B cell (primary cell): ENCODE results near the gene RPS24. TPM values are rescaled to one million over a fixed set of nuclear protein-coding genes. Genes with fewer than 3 reads are reported as not detected.

Experiments used
- ATAC-seq: fragments of 200-7000 bp; cut with Tn5 transposase; one replicate; pipeline ENCODE4 v1.10.0; 2021; ENCODE audit warnings: low read depth, mild to moderate bottlenecking, moderate number of reproducible peaks, moderate library complexity
- CTCF ChIA-PET: fragments of 350-600 bp; sonication (Branson Sonifier 250); formaldehyde crosslinking; loops from one replicate; lab custom pipeline; 2021; ENCODE audit warnings: antibody characterized with exemption, inconsistent platforms; lab: Charles Lee
- POLR2A ChIA-PET: fragments of 350-600 bp; sonication (Branson Sonifier 250); formaldehyde crosslinking; loops from one replicate; lab custom pipeline; 2021; ENCODE audit warnings: antibody characterized with exemption; lab: Charles Lee
- DNase-seq: peaks from one replicate; pipeline ENCODE4 v3.0.0; 2013
- H2AFZ ChIP-seq: 2 replicates; pipeline ENCODE4 v1.6.1; 2012; ENCODE audit warnings: mild to moderate bottlenecking, low read depth, low read length; ENCODE audit not compliant: insufficient read depth, poor library complexity, severe bottlenecking
- H3K27ac ChIP-seq, 2 donors: 1 replicate in 1 of 2; 2 replicates in 1 of 2; pipeline ENCODE4 v1.5.1; 2012 to 2013; ENCODE audit warnings: low read length in 2 of 2, mild to moderate bottlenecking in 2 of 2, moderate library complexity in 1 of 2
- H3K27me3 ChIP-seq, 4 experiments: fragments of 200-600 bp in 1 of 4; sonication (generic) in 1 of 4; replicated peaks in 1 of 4; 1 replicate in 2 of 4; 2 replicates in 2 of 4; pipeline versions ENCODE4 v1.6.1 to v1.7.0; 2013 to 2016; ENCODE audit warnings: low read length in 3 of 4, mild to moderate bottlenecking in 2 of 4, mixed read lengths in 1 of 4, moderate library complexity in 1 of 4; ENCODE audit not compliant: insufficient read depth in 4 of 4, control insufficient read depth in 3 of 4; ENCODE audit errors: control extremely low read depth in 1 of 4
- H3K36me3 ChIP-seq, 2 experiments: replicated peaks in 1 of 2; 1 replicate in 1 of 2; 2 replicates in 1 of 2; pipeline versions ENCODE4 v1.6.1 to v1.7.1; 2013; ENCODE audit warnings: low read length in 1 of 2; ENCODE audit not compliant: insufficient read depth in 2 of 2, control insufficient read depth in 1 of 2; ENCODE audit errors: control extremely low read depth in 1 of 2, extremely low read depth in 1 of 2
- H3K4me1 ChIP-seq, 2 donors: fragments of 200-600 bp in 1 of 2; sonication (generic) in 1 of 2; 1 replicate in 1 of 2; 2 replicates in 1 of 2; pipeline versions ENCODE4 v1.5.1 to v1.6.1; 2013 to 2017; ENCODE audit warnings: low read length in 2 of 2; ENCODE audit not compliant: control insufficient read depth in 2 of 2, insufficient read depth in 2 of 2
- H3K4me2 ChIP-seq: replicated peaks from 2 replicates; pipeline ENCODE3; 2012; ENCODE audit warnings: mild to moderate bottlenecking, low read depth, low read length; ENCODE audit not compliant: poor library complexity, severe bottlenecking
- H3K4me3 ChIP-seq, 5 experiments: fragments of 200-600 bp in 1 of 5; sonication (generic) in 1 of 5; 1 replicate in 3 of 5; 2 replicates in 2 of 5; pipeline versions ENCODE4 v1.5.1 to v1.7.0; 2011 to 2016; ENCODE audit warnings: low read length in 4 of 5, mild to moderate bottlenecking in 4 of 5, low read depth in 2 of 5, control low read depth in 1 of 5, moderate library complexity in 1 of 5; ENCODE audit not compliant: insufficient read depth in 1 of 5; ENCODE audit errors: control extremely low read depth in 1 of 5, extremely low read depth in 1 of 5
- H3K79me2 ChIP-seq: fragments of 200-600 bp; sonication (generic); one replicate; pipeline ENCODE4 v1.6.0; 2016; ENCODE audit warnings: low read length; ENCODE audit not compliant: control insufficient read depth, insufficient read depth
- H3K9ac ChIP-seq: fragments of 200-600 bp; sonication (generic); 2 replicates; pipeline ENCODE4 v1.6.1; 2017; ENCODE audit warnings: mild to moderate bottlenecking, low read length, moderate library complexity
- H3K9me3 ChIP-seq, 3 donors: one replicate each; pipeline versions ENCODE4 v1.6.1 to v1.7.1; 2013; ENCODE audit warnings: low read length in 2 of 3; ENCODE audit not compliant: control insufficient read depth in 2 of 3, insufficient read depth in 1 of 3; ENCODE audit errors: control extremely low read depth in 1 of 3
- H4K20me1 ChIP-seq: 2 replicates; pipeline ENCODE4 v1.6.0; 2012; ENCODE audit warnings: mild to moderate bottlenecking, low read length; ENCODE audit not compliant: insufficient read depth, control insufficient read depth, poor library complexity, severe bottlenecking
- H3K27ac Mint-ChIP-seq: one replicate; pipeline ENCODE4 v1.8.0; 2021; ENCODE audit warnings: mixed read lengths
- H3K27me3 Mint-ChIP-seq: one replicate; pipeline ENCODE4 v1.8.0; 2021; ENCODE audit warnings: mixed read lengths
- H3K4me1 Mint-ChIP-seq: one replicate; pipeline ENCODE4 v1.8.0; 2021; ENCODE audit warnings: mixed read lengths
- H3K4me3 Mint-ChIP-seq: one replicate; pipeline ENCODE4 v1.8.0; 2021; ENCODE audit warnings: mixed read lengths
- H3K9me3 Mint-ChIP-seq: one replicate; pipeline ENCODE4 v1.8.0; 2022; ENCODE audit warnings: mixed read lengths; ENCODE audit not compliant: insufficient read depth
- EZH2 ChIP-seq: IDR thresholded peaks from 2 replicates; pipeline ENCODE4 v1.6.1; 2012; ENCODE audit warnings: borderline replicate concordance, low read depth, mild to moderate bottlenecking, moderate library complexity, low read length; ENCODE audit not compliant: insufficient read depth, poor library complexity, severe bottlenecking
- WGBS: methylation state at CpG from one replicate; pipeline ENCODE4 v1.1.5; 2013; ENCODE audit warnings: missing lambda C conversion rate; ENCODE audit not compliant: insufficient coverage; 5-methylcytosine and 5-hydroxymethylcytosine counted together
- intact Hi-C: fragments of 100-400 bp; cut with micrococcal nuclease; formaldehyde crosslinking; loops from one replicate; pipeline ENCODE4 v1.10.0; 2022
- polyA plus RNA-seq: library from polyadenylated mRNA; depleted of rRNA; stranded (reverse); fragments of >200 nt; gene quantifications from 2 replicates; pipeline ENCODE4 v1.2.3, GENCODE V29; 2012
- total RNA-seq, 2 donors: library from RNA; stranded (reverse); fragments of 120-200 nt in 1 of 2; gene quantifications; 1 replicate in 1 of 2; 2 replicates in 1 of 2; pipeline versions ENCODE4 v1.2.3 to v1.2.4, GENCODE V29; 2013 to 2022
- TF ChIP-seq, protein P1 (sequence below): fragments of 200-600 bp; IDR thresholded peaks from one replicate; pipeline ENCODE4 v1.8.0; 2022; ENCODE audit warnings: antibody characterized with exemption, mild to moderate bottlenecking

RPS24 gene
- total and polyA plus RNA-seq, 2 donors (not counting 1 experiment from before 2014, with no cell fraction given): 1,249 to 2,320 TPM

- H3K9me3 Mint-ChIP-seq: no peaks in the 10 kb centered on the region
- Histone ChIP-seq H3K4me1 (peaks cover 16 to 20% of the 10 kb centered on the region in 2 donors), H3K9me3 (no peaks in the 10 kb centered on the region), H2AFZ (no peak overlapping the region), H4K20me1 (no peaks in the 10 kb centered on the region), H3K27me3 (no peaks in the 10 kb centered on the region), H3K79me2 (peaks cover 22% of the 10 kb centered on the region), H3K36me3 (peaks cover 13 to 53% of the 10 kb centered on the region in 2 experiments), H3K27ac (no peak overlapping the region), H3K9ac (no peak overlapping the region), H3K4me2 (no peak overlapping the region), H3K4me3 (no peak overlapping the region)
- no peaks in the 10 kb centered on the region for H3K27me3 Mint-ChIP-seq
- H3K4me1 Mint-ChIP-seq: peaks cover 27% of the 10 kb centered on the region
- H3K4me3 Mint-ChIP-seq: no peak overlapping the region
- no peak for DNase-seq
- intact Hi-C loops: loop anchor here (5.0 kb wide), 1 partner anchor 1221 kb away; no protein-coding TSS in a partner anchor
- POLR2A ChIA-PET: no interaction called here
- CTCF ChIA-PET: no interaction called here
- H3K27ac Mint-ChIP-seq: no peak overlapping the region
- 90% methylated on average over 4 of the region's 8 CpGs for WGBS
- ATAC-seq: no peak
- no peak for TF ChIP-seq EZH2
- TF ChIP-seq, protein P1, sequence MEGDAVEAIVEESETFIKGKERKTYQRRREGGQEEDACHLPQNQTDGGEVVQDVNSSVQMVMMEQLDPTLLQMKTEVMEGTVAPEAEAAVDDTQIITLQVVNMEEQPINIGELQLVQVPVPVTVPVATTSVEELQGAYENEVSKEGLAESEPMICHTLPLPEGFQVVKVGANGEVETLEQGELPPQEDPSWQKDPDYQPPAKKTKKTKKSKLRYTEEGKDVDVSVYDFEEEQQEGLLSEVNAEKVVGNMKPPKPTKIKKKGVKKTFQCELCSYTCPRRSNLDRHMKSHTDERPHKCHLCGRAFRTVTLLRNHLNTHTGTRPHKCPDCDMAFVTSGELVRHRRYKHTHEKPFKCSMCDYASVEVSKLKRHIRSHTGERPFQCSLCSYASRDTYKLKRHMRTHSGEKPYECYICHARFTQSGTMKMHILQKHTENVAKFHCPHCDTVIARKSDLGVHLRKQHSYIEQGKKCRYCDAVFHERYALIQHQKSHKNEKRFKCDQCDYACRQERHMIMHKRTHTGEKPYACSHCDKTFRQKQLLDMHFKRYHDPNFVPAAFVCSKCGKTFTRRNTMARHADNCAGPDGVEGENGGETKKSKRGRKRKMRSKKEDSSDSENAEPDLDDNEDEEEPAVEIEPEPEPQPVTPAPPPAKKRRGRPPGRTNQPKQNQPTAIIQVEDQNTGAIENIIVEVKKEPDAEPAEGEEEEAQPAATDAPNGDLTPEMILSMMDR: no peak
These were observed 7.8 kb upstream of the RPS24 start for GRCh38 chr10:78025685-78026364.
